Heart left ventricle (tissue), 16 donors: ENCODE results near the gene PADI1. TPM values are rescaled to one million over a fixed set of nuclear protein-coding genes. Genes with fewer than 3 reads are reported as not detected.

Experiments
- ATAC-seq, 4 donors: fragments of 200-7000 bp; cut with Tn5 transposase; one replicate each; pipeline ENCODE4 v1.9.1; 2020 to 2022; ENCODE audit warnings: moderate library complexity in 4 of 4, mild to moderate bottlenecking in 3 of 4, moderate number of reproducible peaks in 1 of 4
- DNase-seq, 5 donors: peaks; one replicate each; pipeline ENCODE4 v3.0.0-alpha.2; 2020
- H3K27ac ChIP-seq, 12 donors: fragments of 200-600 bp; sonication (generic) in 4 of 12; one replicate each; pipeline versions ENCODE4 v1.5.0 to v1.8.0; 2016 to 2022; ENCODE audit warnings: mild to moderate bottlenecking in 2 of 12
- H3K27me3 ChIP-seq, 9 donors: fragments of 200-600 bp; sonication (generic) in 2 of 9; one replicate each; pipeline versions ENCODE4 v1.5.1 to v1.8.0; 2016 to 2022; ENCODE audit warnings: mild to moderate bottlenecking in 3 of 9
- H3K36me3 ChIP-seq, 9 donors: fragments of 200-600 bp; sonication (generic) in 2 of 9; one replicate each; pipeline versions ENCODE4 v1.5.0 to v1.8.0; 2018 to 2022; ENCODE audit warnings: mild to moderate bottlenecking in 2 of 9
- H3K4me1 ChIP-seq, 12 donors: fragments of 200-600 bp; sonication (generic) in 4 of 12; one replicate each; pipeline versions ENCODE4 v1.5.0 to v1.8.0; 2016 to 2022; ENCODE audit warnings: mild to moderate bottlenecking in 3 of 12
- H3K4me3 ChIP-seq, 12 donors: fragments of 200-600 bp; sonication (generic) in 4 of 12; one replicate each; pipeline versions ENCODE4 v1.5.0 to v1.8.0; 2017 to 2022; ENCODE audit warnings: mild to moderate bottlenecking in 9 of 12, moderate library complexity in 4 of 12
- H3K9me3 ChIP-seq, 12 donors: fragments of 200-600 bp; sonication (generic) in 4 of 12; one replicate each; pipeline versions ENCODE4 v1.5.0 to v1.8.0; 2016 to 2022; ENCODE audit warnings: mild to moderate bottlenecking in 1 of 12
- POLR2A ChIP-seq, 2 donors: fragments of 450-650 bp; IDR thresholded peaks; one replicate each; pipeline ENCODE4 v1.6.1; 2017; ENCODE audit warnings: antibody characterized with exemption in 2 of 2, mild to moderate bottlenecking in 2 of 2, moderate library complexity in 2 of 2
- WGBS, 4 donors: extraction: QIAGEN DNeasy Blood & Tissue Kit in 2 of 4; methylation state at CpG; one replicate each; pipeline versions ENCODE4 v1.1.5 to v1.1.7; 2013 to 2018; 5-methylcytosine and 5-hydroxymethylcytosine counted together
- intact Hi-C, 10 donors: fragments of 100-400 bp; cut with DNase I; formaldehyde crosslinking; loops; one replicate each; pipeline versions ENCODE4 v1.11.1 to v1.14.2; 2022
- polyA plus RNA-seq, 2 donors: library from polyadenylated mRNA; stranded (reverse); fragments of 200-250 nt; gene quantifications; one replicate each; pipeline ENCODE4 v1.2.3, GENCODE V29; 2013
- total RNA-seq, 9 donors: library from RNA; depleted of rRNA in 2 of 9; stranded (reverse); fragments of >200 nt in 2 of 9; fragmentation: NEBNext Ultra II Directional in 3 of 9; extraction: Animal tissue kit (Norgen Biotek cat#: 25700) in 3 of 9; gene quantifications; one replicate each; pipeline versions ENCODE4 v1.1.0 to v1.2.4, GENCODE V29; 2016 to 2023
- TF ChIP-seq, protein P1 (sequence below), 12 donors: fragments of 200-600 bp; sonication (generic) in 4 of 12; IDR thresholded peaks; one replicate each; pipeline versions ENCODE4 v1.5.0 to v1.8.0; 2018 to 2022; ENCODE audit warnings: antibody characterized with exemption in 12 of 12, mild to moderate bottlenecking in 5 of 12
- donor health status: ischemic (EF 13 %, LVEDD 7.1; RV severe dilation, severe dysfunction).
- donor health status: healthy with polysubstance abuse.
- donor health status: DM: no; HTN: yes; CAD: no.
- donor health status: DM: no; HTN: no; CAD: no.
- donor health status: ischemic (EF 25% LVEDD 6.9; RV normal size, moderate dysfunction).
- donor health status: ischemic (EF 25% LVEDD 5.7; RV mildly dilated, moderate dysfunction).
- donor health status: healthy.
- donor health status: DM: yes; HTN: yes; CAD: no.
- donor health status: ischemic (EF 35%, LVEDD 5.7; RV mildly dilated, moderate dysfunction).
- donor health status: nonischemic (EF 11% LVEDD 7.7; RV severe dilation, severe dysfunction).
- donor health status: DM: yes; HTN: yes; CAD: no.
- donor health status: PGD.
- donor health status: ischemic (EF 29% LVEDD 5.4; RV normal size, mild dysfunction).
- donor health status: nonischemic (EF 23%, LVEDD 6.1; RV moderate dilation, normal function).

The PADI1 gene
- total and polyA plus RNA-seq, 11 donors = 0.04 TPM; not detected in 10

DNA sequence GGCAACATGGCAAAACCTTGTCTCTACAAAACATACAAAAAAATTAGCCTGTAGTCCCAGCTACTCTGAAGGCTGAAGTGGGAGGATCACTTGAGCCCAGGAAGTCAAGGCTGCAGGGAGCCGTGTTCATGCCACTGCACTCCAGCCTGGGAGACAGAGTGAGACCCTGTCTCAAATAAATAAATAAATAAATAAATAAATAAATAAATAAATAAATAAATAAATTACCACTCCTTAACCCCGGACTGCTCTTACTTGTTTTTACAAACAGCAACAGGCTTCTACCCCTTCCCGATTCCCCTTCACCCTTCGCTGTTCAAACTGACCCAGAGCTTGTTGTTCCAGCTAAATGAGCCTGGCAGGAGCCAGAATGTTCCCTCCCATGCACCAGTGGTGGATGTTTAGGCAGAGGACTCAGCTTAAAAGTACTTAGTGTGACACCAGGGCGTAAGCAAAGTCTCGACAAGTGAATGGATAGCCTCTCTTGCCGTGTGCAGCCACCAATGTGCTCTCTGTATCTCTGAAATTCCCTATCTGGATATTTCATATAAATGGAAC is 22.5 kb downstream of the PADI1 start:
- peaks cover 0 to 24% (median 2%) of the 10 kb centered on the region in 9 donors for H3K27me3 ChIP-seq
- no peak for DNase-seq
- WGBS, 4 donors = 69 to 78% (median 71%) methylated on average over 7 of the region's 7 CpGs

GRCh38 chr1:17228619-17229018 is 23.7 kb downstream of the PADI1 start:
- no peak overlapping the region for H3K4me3 ChIP-seq
- TF ChIP-seq, protein P1, sequence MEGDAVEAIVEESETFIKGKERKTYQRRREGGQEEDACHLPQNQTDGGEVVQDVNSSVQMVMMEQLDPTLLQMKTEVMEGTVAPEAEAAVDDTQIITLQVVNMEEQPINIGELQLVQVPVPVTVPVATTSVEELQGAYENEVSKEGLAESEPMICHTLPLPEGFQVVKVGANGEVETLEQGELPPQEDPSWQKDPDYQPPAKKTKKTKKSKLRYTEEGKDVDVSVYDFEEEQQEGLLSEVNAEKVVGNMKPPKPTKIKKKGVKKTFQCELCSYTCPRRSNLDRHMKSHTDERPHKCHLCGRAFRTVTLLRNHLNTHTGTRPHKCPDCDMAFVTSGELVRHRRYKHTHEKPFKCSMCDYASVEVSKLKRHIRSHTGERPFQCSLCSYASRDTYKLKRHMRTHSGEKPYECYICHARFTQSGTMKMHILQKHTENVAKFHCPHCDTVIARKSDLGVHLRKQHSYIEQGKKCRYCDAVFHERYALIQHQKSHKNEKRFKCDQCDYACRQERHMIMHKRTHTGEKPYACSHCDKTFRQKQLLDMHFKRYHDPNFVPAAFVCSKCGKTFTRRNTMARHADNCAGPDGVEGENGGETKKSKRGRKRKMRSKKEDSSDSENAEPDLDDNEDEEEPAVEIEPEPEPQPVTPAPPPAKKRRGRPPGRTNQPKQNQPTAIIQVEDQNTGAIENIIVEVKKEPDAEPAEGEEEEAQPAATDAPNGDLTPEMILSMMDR (IDR thresholded peaks at IDR 0.05) = no peak
- TF ChIP-seq POLR2A (IDR thresholded peaks at IDR 0.05) = no peak
- peaks cover 0 to 18% (median 1%) of the 10 kb centered on the region in 9 donors for H3K27me3 ChIP-seq
- H3K9me3 ChIP-seq = no peaks in the 10 kb centered on the region
- no peak for DNase-seq
- WGBS, 4 donors = 54 to 78% (median 67%) methylated on average over 5 to 8 of the region's 8 CpGs
- no peak for ATAC-seq
- no peaks in the 10 kb centered on the region for H3K36me3 ChIP-seq
- peaks cover 0 to 3% (median 0%) of the 10 kb centered on the region in 12 donors for H3K4me1 ChIP-seq
- intact Hi-C loops = no loop called here
- no peak overlapping the region for H3K27ac ChIP-seq

More for the DNA sequence above, 22.5 kb downstream of the PADI1 start:
- no peak for ATAC-seq
- TF ChIP-seq POLR2A (IDR thresholded peaks at IDR 0.05) = no peak
- TF ChIP-seq, protein P1 (IDR thresholded peaks at IDR 0.05) = no peak
- H3K4me3 ChIP-seq = no peak overlapping the region
- no peaks in the 10 kb centered on the region for H3K36me3 ChIP-seq
- intact Hi-C loops = no loop called here
- no peak overlapping the region for H3K27ac ChIP-seq
- no peaks in the 10 kb centered on the region for H3K9me3 ChIP-seq
- no peaks in the 10 kb centered on the region for H3K4me1 ChIP-seq

- TF ChIP-seq, protein P1 (IDR thresholded peaks at IDR 0.05) = no peak
- no peak for TF ChIP-seq POLR2A (IDR thresholded peaks at IDR 0.05)
- H3K4me3 ChIP-seq = no peak overlapping the region
- intact Hi-C loops = no loop called here
- no peaks in the 10 kb centered on the region for H3K9me3 ChIP-seq
- WGBS, 4 donors = 78 to 84% (median 83%) methylated on average over 6 of the region's 6 CpGs
- no peaks in the 10 kb centered on the region for H3K36me3 ChIP-seq
- DNase-seq (no peak), ATAC-seq (no peak)
- H3K4me1 ChIP-seq = peaks cover 0 to 9% (median 0%) of the 10 kb centered on the region in 12 donors
- no peak overlapping the region for H3K27ac ChIP-seq
- H3K27me3 ChIP-seq = peaks cover 0 to 17% (median 0%) of the 10 kb centered on the region in 9 donors
These were observed 24.5 kb downstream of the PADI1 start for GRCh38 chr1:17229379-17229778.

DNA sequence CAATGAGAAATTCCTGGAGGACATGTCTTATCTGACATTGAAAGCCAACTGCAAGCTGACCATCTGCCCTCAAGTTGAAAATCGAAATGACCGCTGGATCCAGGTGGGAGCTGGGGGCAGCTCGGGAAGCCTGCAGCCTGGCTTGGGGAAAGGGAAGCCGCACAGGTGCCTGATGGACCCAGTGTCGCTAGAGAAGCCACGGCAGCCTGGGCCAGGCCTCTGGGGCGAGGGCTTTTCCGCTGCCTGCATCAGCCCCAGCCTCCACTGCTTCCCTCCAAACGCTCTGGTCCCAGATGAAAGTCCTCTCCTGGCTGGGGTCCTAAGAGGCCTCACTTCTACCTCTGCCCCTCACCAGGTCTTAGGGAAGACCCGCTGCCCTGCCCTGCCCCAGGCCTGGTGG is 25.2 kb downstream of the PADI1 start:
- Histone ChIP-seq H3K4me1 (peaks cover 0 to 9% (median 0%) of the 10 kb centered on the region in 12 donors), H3K36me3 (no peaks in the 10 kb centered on the region), H3K9me3 (no peaks in the 10 kb centered on the region), H3K4me3 (no peak overlapping the region), H3K27me3 (peaks cover 0 to 16% (median 0%) of the 10 kb centered on the region in 9 donors), H3K27ac (no peak overlapping the region)
- intact Hi-C loops = loop anchor here in 2 of 10 donors (10.0 kb wide), 2 partner anchors 275 to 285 kb away; no protein-coding TSS in a partner anchor
- ATAC-seq (no peak), DNase-seq (no peak)
- no peak for TF ChIP-seq POLR2A (IDR thresholded peaks at IDR 0.05)
- TF ChIP-seq, protein P1 (IDR thresholded peaks at IDR 0.05) = no peak
- WGBS, 4 donors = 74 to 89% (median 81%) methylated on average over 10 of the region's 10 CpGs
